GM21576 (cell line): Measurements from ENCODE around the gene BHLHE41.

ENCODE experiments used
- ATAC-seq: cut with Tn5 transposase; IDR thresholded peaks from one replicate; pipeline ENCODE4 v1.9.1; 2021; ENCODE audit warnings: mild to moderate bottlenecking, moderate library complexity; ENCODE audit not compliant: unreplicated experiment

The BHLHE41 gene

DNA sequence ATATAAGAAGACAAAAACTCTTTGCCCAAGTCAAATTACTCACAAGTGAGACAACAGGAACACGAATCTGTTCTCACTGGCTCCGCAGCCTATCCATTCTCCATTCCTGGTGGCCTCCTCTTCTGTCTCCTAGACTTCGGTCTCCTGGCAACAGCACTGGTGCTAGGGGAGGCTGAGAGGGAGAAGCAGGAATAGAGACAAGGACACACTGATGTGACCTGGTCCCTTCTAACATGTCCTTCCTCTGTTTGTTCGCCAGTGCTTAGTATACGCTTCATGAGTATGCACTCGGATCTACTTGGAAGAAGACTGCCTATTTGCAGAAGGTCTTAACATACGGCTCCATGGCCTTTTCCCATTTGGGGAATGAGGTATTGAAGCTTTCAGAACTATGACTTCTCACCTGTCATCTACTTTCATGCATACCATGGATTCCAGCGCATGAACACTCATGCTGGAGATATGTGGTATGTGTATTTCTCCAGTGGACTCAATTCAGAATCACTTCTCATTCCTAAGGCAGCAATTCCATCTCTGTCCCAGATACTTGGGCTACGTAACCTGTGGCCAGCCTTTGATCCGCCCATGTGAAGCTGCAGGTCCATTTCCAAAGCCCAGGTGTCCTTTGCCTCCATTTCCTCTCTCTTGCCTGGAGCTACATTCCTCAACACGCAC, 33.9 kb downstream of the BHLHE41 start:
- no peak for ATAC-seq

DNA sequence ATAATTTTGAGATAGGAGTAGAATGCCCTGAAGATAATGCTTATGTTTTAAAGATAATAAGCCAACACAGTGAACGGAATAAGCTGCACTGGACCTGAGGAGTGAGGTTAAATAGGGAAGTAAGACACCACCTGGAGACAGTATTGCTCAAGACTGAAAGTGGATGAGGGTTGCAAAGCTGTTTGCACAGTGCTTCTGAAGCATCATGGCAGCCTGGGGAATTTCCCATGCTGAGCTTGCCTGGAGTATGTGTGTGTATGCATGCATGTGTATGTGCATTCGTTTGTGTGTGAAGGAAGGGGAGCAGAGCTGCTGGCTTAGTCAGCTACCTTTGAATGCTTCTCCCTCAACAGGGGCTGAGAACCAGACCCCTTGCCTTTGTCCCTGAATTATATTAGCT, 35.8 kb downstream of the BHLHE41 start:
- ATAC-seq, result peak; percentile 98

DNA sequence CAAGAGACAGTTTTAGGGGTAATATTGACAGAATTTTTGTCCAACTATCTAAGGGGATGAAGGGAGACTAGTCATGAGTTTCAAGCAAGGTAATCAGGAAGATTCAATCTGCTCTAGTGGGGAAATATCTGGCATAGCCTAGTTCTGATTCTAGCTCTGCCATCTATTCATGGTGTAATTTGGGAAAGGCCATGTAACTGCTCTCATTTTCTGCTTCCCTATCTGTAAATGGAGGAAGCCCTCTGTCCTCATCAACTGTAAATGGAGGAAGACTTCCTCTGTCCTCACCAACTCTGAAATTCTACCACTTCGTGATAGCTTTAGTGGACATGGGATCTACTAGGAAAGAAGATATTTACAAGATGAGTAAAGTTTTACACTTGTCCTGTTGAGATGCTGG, 37.9 kb downstream of the BHLHE41 start:
- no peak for ATAC-seq

GRCh38 chr12:26080911-26081310, 43.9 kb downstream of the BHLHE41 start:
- ATAC-seq, result no peak

GRCh38 chr12:26077915-26078702, 46.7 kb downstream of the BHLHE41 start:
- ATAC-seq, result no peak
